ENCODE data around the gene SMTN.
A peak's percentile ranks its signal among the peaks of the same experiment; 100 is the strongest.
"Not testable (repeated sequence)": the region's sequence is repeated elsewhere in the genome, so short reads cannot be mapped to it uniquely, and the experiment has no call there.

The SMTN gene

GRCh38 chr22:31055117-31055634, 25.9 kb upstream of the SMTN start:
- Histone ChIP-seq H3K27me3 (ENCODE audit: control insufficient read depth, insufficient read depth, low read length) (no peaks in the 10 kb centered on the region), H3K4me1 (ENCODE audit: control insufficient read depth, insufficient read depth, low read length) (peaks cover 6% of the 10 kb centered on the region), H3K4me3 (ENCODE audit: low read length) (no peak overlapping the region), H3K36me3 (ENCODE audit: control insufficient read depth, insufficient read depth, low read length) (no peaks in the 10 kb centered on the region), H3K9ac (ENCODE audit: low read length) (peak overlapping the region; percentile 31), H3K9me3 (ENCODE audit: control insufficient read depth, low read length) (no peaks in the 10 kb centered on the region)

GRCh38 chr22:31055635-31056159, 25.4 kb upstream of the SMTN start:
- no peaks in the 10 kb centered on the region for H3K9me3 ChIP-seq (ENCODE audit: control insufficient read depth, low read length)
- no peaks in the 10 kb centered on the region for H3K27me3 ChIP-seq (ENCODE audit: control insufficient read depth, insufficient read depth, low read length)
- no peak overlapping the region for H3K9ac ChIP-seq (ENCODE audit: low read length)
- no peak overlapping the region for H3K4me3 ChIP-seq (ENCODE audit: low read length)
- peaks cover 6% of the 10 kb centered on the region for H3K4me1 ChIP-seq (ENCODE audit: control insufficient read depth, insufficient read depth, low read length)
- H3K36me3 ChIP-seq (ENCODE audit: control insufficient read depth, insufficient read depth, low read length): no peaks in the 10 kb centered on the region

- Histone ChIP-seq H3K4me3 (ENCODE audit: low read length) (no peak overlapping the region), H3K9me3 (ENCODE audit: control insufficient read depth, low read length) (no peaks in the 10 kb centered on the region), H3K27me3 (ENCODE audit: control insufficient read depth, insufficient read depth, low read length) (no peaks in the 10 kb centered on the region), H3K36me3 (ENCODE audit: control insufficient read depth, insufficient read depth, low read length) (no peaks in the 10 kb centered on the region), H3K4me1 (ENCODE audit: control insufficient read depth, insufficient read depth, low read length) (peaks cover 6% of the 10 kb centered on the region), H3K9ac (ENCODE audit: low read length) (no peak overlapping the region)
These were observed 24.0 kb upstream of the SMTN start for GRCh38 chr22:31056986-31057599.

- H3K27me3 ChIP-seq (ENCODE audit: control insufficient read depth, insufficient read depth, low read length); H3K4me1 ChIP-seq (ENCODE audit: control insufficient read depth, insufficient read depth, low read length); H3K9ac ChIP-seq (ENCODE audit: low read length); H3K9me3 ChIP-seq (ENCODE audit: control insufficient read depth, low read length); H3K36me3 ChIP-seq (ENCODE audit: control insufficient read depth, insufficient read depth, low read length); H3K4me3 ChIP-seq (ENCODE audit: low read length): not testable (repeated sequence)
These were observed 21.5 kb upstream of the SMTN start for GRCh38 chr22:31059663-31060062.

GRCh38 chr22:31062566-31063230, 18.4 kb upstream of the SMTN start:
- Histone ChIP-seq H3K27me3 (ENCODE audit: control insufficient read depth, insufficient read depth, low read length) (no peaks in the 10 kb centered on the region), H3K4me3 (ENCODE audit: low read length) (no peak overlapping the region), H3K9ac (ENCODE audit: low read length) (no peak overlapping the region), H3K36me3 (ENCODE audit: control insufficient read depth, insufficient read depth, low read length) (no peaks in the 10 kb centered on the region), H3K4me1 (ENCODE audit: control insufficient read depth, insufficient read depth, low read length) (no peaks in the 10 kb centered on the region), H3K9me3 (ENCODE audit: control insufficient read depth, low read length) (no peaks in the 10 kb centered on the region)

- H3K9me3 ChIP-seq (ENCODE audit: control insufficient read depth, low read length): no peaks in the 10 kb centered on the region
- no peak overlapping the region for H3K9ac ChIP-seq (ENCODE audit: low read length)
- H3K36me3 ChIP-seq (ENCODE audit: control insufficient read depth, insufficient read depth, low read length): no peaks in the 10 kb centered on the region
- H3K4me1 ChIP-seq (ENCODE audit: control insufficient read depth, insufficient read depth, low read length): no peaks in the 10 kb centered on the region
- H3K4me3 ChIP-seq (ENCODE audit: low read length): no peak overlapping the region
- no peaks in the 10 kb centered on the region for H3K27me3 ChIP-seq (ENCODE audit: control insufficient read depth, insufficient read depth, low read length)
These were observed 16.7 kb upstream of the SMTN start for GRCh38 chr22:31064369-31064768.

GRCh38 chr22:31068970-31069369, 12.1 kb upstream of the SMTN start:
- no peak overlapping the region for H3K4me3 ChIP-seq (ENCODE audit: low read length)
- H3K4me1 ChIP-seq (ENCODE audit: control insufficient read depth, insufficient read depth, low read length): no peaks in the 10 kb centered on the region
- H3K9ac ChIP-seq (ENCODE audit: low read length): no peak overlapping the region
- no peaks in the 10 kb centered on the region for H3K36me3 ChIP-seq (ENCODE audit: control insufficient read depth, insufficient read depth, low read length)
- H3K27me3 ChIP-seq (ENCODE audit: control insufficient read depth, insufficient read depth, low read length): no peaks in the 10 kb centered on the region
- no peaks in the 10 kb centered on the region for H3K9me3 ChIP-seq (ENCODE audit: control insufficient read depth, low read length)

- H3K4me3 ChIP-seq (ENCODE audit: low read length); H3K9ac ChIP-seq (ENCODE audit: low read length); H3K9me3 ChIP-seq (ENCODE audit: control insufficient read depth, low read length); H3K36me3 ChIP-seq (ENCODE audit: control insufficient read depth, insufficient read depth, low read length); H3K4me1 ChIP-seq (ENCODE audit: control insufficient read depth, insufficient read depth, low read length); H3K27me3 ChIP-seq (ENCODE audit: control insufficient read depth, insufficient read depth, low read length): not testable (repeated sequence)
These were observed 11.3 kb upstream of the SMTN start for GRCh38 chr22:31069691-31070314.

GRCh38 chr22:31073125-31073524, 8.0 kb upstream of the SMTN start:
- not testable (repeated sequence) for H3K27me3 ChIP-seq (ENCODE audit: control insufficient read depth, insufficient read depth, low read length); H3K36me3 ChIP-seq (ENCODE audit: control insufficient read depth, insufficient read depth, low read length)

GRCh38 chr22:31073545-31074145, 7.5 kb upstream of the SMTN start:
- H3K27me3 ChIP-seq (ENCODE audit: control insufficient read depth, insufficient read depth, low read length); H3K9me3 ChIP-seq (ENCODE audit: control insufficient read depth, low read length); H3K9ac ChIP-seq (ENCODE audit: low read length); H3K4me3 ChIP-seq (ENCODE audit: low read length); H3K4me1 ChIP-seq (ENCODE audit: control insufficient read depth, insufficient read depth, low read length); H3K36me3 ChIP-seq (ENCODE audit: control insufficient read depth, insufficient read depth, low read length): not testable (repeated sequence)

More at GRCh38 chr22:31073125-31073524, 8.0 kb upstream of the SMTN start:
- not testable (repeated sequence) for H3K4me1 ChIP-seq (ENCODE audit: control insufficient read depth, insufficient read depth, low read length); H3K9ac ChIP-seq (ENCODE audit: low read length); H3K9me3 ChIP-seq (ENCODE audit: control insufficient read depth, low read length); H3K4me3 ChIP-seq (ENCODE audit: low read length)

GRCh38 chr22:31075961-31076360, 5.2 kb upstream of the SMTN start:
- no peaks in the 10 kb centered on the region for H3K9me3 ChIP-seq (ENCODE audit: control insufficient read depth, low read length)
- no peak overlapping the region for H3K4me3 ChIP-seq (ENCODE audit: low read length)
- H3K36me3 ChIP-seq (ENCODE audit: control insufficient read depth, insufficient read depth, low read length): no peaks in the 10 kb centered on the region
- H3K4me1 ChIP-seq (ENCODE audit: control insufficient read depth, insufficient read depth, low read length): peaks cover 14% of the 10 kb centered on the region
- H3K9ac ChIP-seq (ENCODE audit: low read length): no peak overlapping the region
- no peaks in the 10 kb centered on the region for H3K27me3 ChIP-seq (ENCODE audit: control insufficient read depth, insufficient read depth, low read length)

GRCh38 chr22:31077681-31078080, 3.4 kb upstream of the SMTN start:
- H3K36me3 ChIP-seq (ENCODE audit: control insufficient read depth, insufficient read depth, low read length): no peaks in the 10 kb centered on the region
- no peak overlapping the region for H3K4me3 ChIP-seq (ENCODE audit: low read length)
- H3K4me1 ChIP-seq (ENCODE audit: control insufficient read depth, insufficient read depth, low read length): peaks cover 27% of the 10 kb centered on the region
- no peaks in the 10 kb centered on the region for H3K27me3 ChIP-seq (ENCODE audit: control insufficient read depth, insufficient read depth, low read length)
- H3K9ac ChIP-seq (ENCODE audit: low read length): no peak overlapping the region
- H3K9me3 ChIP-seq (ENCODE audit: control insufficient read depth, low read length): no peaks in the 10 kb centered on the region
